A673 (cell line): ENCODE data around the gene MGAT5. TPM values are rescaled to one million over a fixed set of nuclear protein-coding genes. Genes with fewer than 3 reads are reported as not detected.

Source experiments
- BruUV-seq: library from RNA; stranded (reverse); fragments of 400-500 nt; replicated peaks from 2 replicates; lab custom pipeline; 2021; lab: Mats Ljungman, UMichigan
- CTCF ChIA-PET: fragments of 300-600 bp; sonication (Branson Sonifier 250); formaldehyde crosslinking; loops from one replicate; lab custom pipeline; 2022; ENCODE audit warnings: antibody characterized with exemption; lab: Charles Lee
- POLR2A ChIA-PET: fragments of 300-600 bp; sonication (Branson Sonifier 250); formaldehyde crosslinking; loops from one replicate; lab custom pipeline; 2022; ENCODE audit warnings: antibody characterized with exemption; ENCODE audit not compliant: low non-redundant PET; lab: Charles Lee
- DNase-seq: peaks from one replicate; pipeline ENCODE4 v3.0.0-alpha.2; 2015; ENCODE audit warnings: low spot score
- H3K27ac ChIP-seq: fragments of 200-600 bp; sonication (generic); 2 replicates; pipeline ENCODE4 v1.5.1; 2016; ENCODE audit warnings: mixed run types, low read depth, mild to moderate bottlenecking, mixed read lengths, antibody characterized with exemption, low read length; ENCODE audit not compliant: poor library complexity, severe bottlenecking
- H3K27me3 ChIP-seq: fragments of 200-600 bp; sonication (generic); replicated peaks from 2 replicates; pipeline ENCODE4 v1.6.1; 2017; ENCODE audit warnings: mixed run types, low read depth, mild to moderate bottlenecking, mixed read lengths, antibody characterized with exemption, low read length; ENCODE audit not compliant: insufficient read depth, poor library complexity
- H3K36me3 ChIP-seq: fragments of 200-600 bp; sonication (generic); 2 replicates; pipeline ENCODE4 v1.6.1; 2016; ENCODE audit warnings: mixed run types, mild to moderate bottlenecking, mixed read lengths, antibody characterized with exemption, low read length; ENCODE audit not compliant: insufficient read depth, poor library complexity, severe bottlenecking
- H3K4me1 ChIP-seq: fragments of 200-600 bp; sonication (generic); 2 replicates; pipeline ENCODE4 v1.6.1; 2017; ENCODE audit warnings: mixed run types, mild to moderate bottlenecking, mixed read lengths, antibody characterized with exemption, low read length; ENCODE audit not compliant: insufficient read depth, poor library complexity, severe bottlenecking
- H3K4me3 ChIP-seq: fragments of 200-600 bp; sonication (generic); 2 replicates; pipeline ENCODE4 v1.5.1; 2016; ENCODE audit warnings: low read depth, mixed run types, mild to moderate bottlenecking, mixed read lengths, low read length; ENCODE audit not compliant: poor library complexity, severe bottlenecking
- H3K9me3 ChIP-seq: fragments of 200-600 bp; sonication (generic); 2 replicates; pipeline ENCODE4 v1.6.1; 2016; ENCODE audit warnings: mixed run types, low read depth, mild to moderate bottlenecking, mixed read lengths, antibody characterized with exemption, low read length; ENCODE audit not compliant: poor library complexity, severe bottlenecking
- CTCF ChIP-seq: fragments of 300-800, 200-600 bp; sonication (generic); conservative IDR thresholded peaks from 2 replicates; pipeline ENCODE4 v1.5.1; 2017; ENCODE audit warnings: low read depth, mild to moderate bottlenecking, antibody characterized with exemption, low read length, moderate library complexity, mixed read lengths
- EZH2 ChIP-seq: fragments of 200-600 bp; sonication (generic); IDR thresholded peaks from 2 replicates; pipeline ENCODE4 v1.6.1; 2017; ENCODE audit warnings: borderline replicate concordance, low read depth, mild to moderate bottlenecking, mixed read lengths, antibody characterized with exemption, low read length; ENCODE audit not compliant: poor library complexity, severe bottlenecking
- intact Hi-C: fragments of 100-400 bp; cut with micrococcal nuclease; formaldehyde crosslinking; loops from one replicate; pipeline ENCODE4 v1.10.0; 2022; ENCODE audit not compliant: unreplicated experiment
- total RNA-seq: library from RNA; stranded (reverse); gene quantifications from 2 replicates; pipeline ENCODE4 v1.2.3, GENCODE V29; 2021

Gene MGAT5
- total RNA-seq, 1 experiment from 2014 or later, result 11.0 TPM

GRCh38 chr2:134457765-134458472 lies 204.0 kb downstream of the MGAT5 start:
- no peak overlapping the region for H3K4me3 ChIP-seq
- ChIA-PET CTCF (no interaction called here), POLR2A (no interaction called here)
- H3K36me3 ChIP-seq, result no peaks in the 10 kb centered on the region
- no peak overlapping the region for H3K27ac ChIP-seq
- no peaks in the 10 kb centered on the region for H3K27me3 ChIP-seq
- intact Hi-C loops, result no loop called here
- TF ChIP-seq EZH2 (no peak), CTCF (no peak)
- DNase-seq, result no peak
- no peaks in the 10 kb centered on the region for H3K4me1 ChIP-seq
- no TSS peak for BruUV-seq
- H3K9me3 ChIP-seq, result no peaks in the 10 kb centered on the region

GRCh38 chr2:134458473-134458853 lies 204.6 kb downstream of the MGAT5 start:
- intact Hi-C loops, result no loop called here
- Histone ChIP-seq H3K4me1 (no peaks in the 10 kb centered on the region), H3K36me3 (no peaks in the 10 kb centered on the region), H3K9me3 (no peaks in the 10 kb centered on the region), H3K27ac (no peak overlapping the region), H3K27me3 (no peaks in the 10 kb centered on the region), H3K4me3 (no peak overlapping the region)
- POLR2A ChIA-PET, result no interaction called here
- CTCF ChIA-PET, result no interaction called here
- no TSS peak for BruUV-seq
- no peak for TF ChIP-seq CTCF
- no peak for TF ChIP-seq EZH2
- no peak for DNase-seq

- no peak for DNase-seq
- Histone ChIP-seq H3K4me3 (no peak overlapping the region), H3K4me1 (no peaks in the 10 kb centered on the region), H3K36me3 (no peaks in the 10 kb centered on the region), H3K27ac (no peak overlapping the region), H3K9me3 (no peaks in the 10 kb centered on the region), H3K27me3 (no peaks in the 10 kb centered on the region)
- POLR2A ChIA-PET, result no interaction called here
- CTCF ChIA-PET, result no interaction called here
- intact Hi-C loops, result no loop called here
- no TSS peak for BruUV-seq
- TF ChIP-seq CTCF (no peak), EZH2 (no peak)
Observed at GRCh38 chr2:134458950-134459349, 205.1 kb downstream of the MGAT5 start.
